Karpas-422 (cell line): ENCODE data around the gene SASH1. TPM values are rescaled to one million over a fixed set of nuclear protein-coding genes. Genes with fewer than 3 reads are reported as not detected.

Experiments
- DNase-seq: peaks from one replicate; pipeline ENCODE4 v3.0.0-alpha.2; 2015
- H2AFZ ChIP-seq: fragments of 200-600 bp; sonication (generic); 2 replicates; pipeline ENCODE4 v1.6.1; 2014; ENCODE audit warnings: antibody characterized with exemption, low read length, mixed read lengths
- H3K27ac ChIP-seq: fragments of 200-600 bp; sonication (generic); 2 replicates; pipeline ENCODE4 v1.5.1; 2014; ENCODE audit warnings: mild to moderate bottlenecking, low read length, moderate library complexity
- H3K27me3 ChIP-seq: fragments of 200-600 bp; sonication (generic); 2 replicates; pipeline ENCODE4 v1.6.1; 2014; ENCODE audit warnings: low read length, mixed read lengths
- H3K36me3 ChIP-seq: fragments of 200-600 bp; sonication (generic); 2 replicates; pipeline ENCODE4 v1.6.1; 2014; ENCODE audit warnings: low read length, mixed read lengths; ENCODE audit not compliant: insufficient read depth
- H3K4me1 ChIP-seq: fragments of 200-600 bp; sonication (generic); 2 replicates; pipeline ENCODE4 v1.6.1; 2014; ENCODE audit warnings: mild to moderate bottlenecking, low read length, mixed read lengths
- H3K4me2 ChIP-seq: fragments of 200-600 bp; sonication (generic); 2 replicates; pipeline ENCODE4 v1.6.1; 2014; ENCODE audit warnings: low read length, low read depth, mild to moderate bottlenecking; ENCODE audit not compliant: poor library complexity, severe bottlenecking
- H3K4me3 ChIP-seq: fragments of 200-600 bp; sonication (generic); 2 replicates; pipeline ENCODE4 v1.5.1; 2014; ENCODE audit warnings: mild to moderate bottlenecking, antibody characterized with exemption, low read length, mixed read lengths
- H3K79me2 ChIP-seq: fragments of 200-600 bp; sonication (generic); 2 replicates; pipeline ENCODE4 v1.6.1; 2014; ENCODE audit warnings: mild to moderate bottlenecking, low read length, mixed read lengths
- H3K9ac ChIP-seq: fragments of 200-600 bp; sonication (generic); 2 replicates; pipeline ENCODE4 v1.6.0; 2014; ENCODE audit warnings: low read length
- H3K9me2 ChIP-seq: fragments of 200-600 bp; sonication (generic), shearing (Covaris generic); replicated peaks from 2 replicates; pipeline ENCODE4 v1.6.0; 2014; ENCODE audit warnings: mild to moderate bottlenecking, low read length, moderate library complexity; ENCODE audit not compliant: insufficient read depth
- H3K9me3 ChIP-seq: fragments of 300-700, 200-600 bp; sonication (generic); 2 replicates; pipeline ENCODE4 v1.6.1; 2014; ENCODE audit warnings: low read length, mixed read lengths
- H4K20me1 ChIP-seq: fragments of 200-600 bp; sonication (generic); 2 replicates; pipeline ENCODE4 v1.6.1; 2014; ENCODE audit warnings: mild to moderate bottlenecking, antibody characterized with exemption, low read length, low read depth; ENCODE audit not compliant: insufficient read depth
- total RNA-seq: library from RNA; depleted of rRNA; stranded (reverse); fragments of >200 nt; shearing (Covaris generic); gene quantifications from 2 replicates; pipeline ENCODE4 v1.2.3, GENCODE V29; 2014; ENCODE audit warnings: low replicate concordance

Gene SASH1
- total RNA-seq, 1 experiment from 2014 or later = 0.15 TPM

DNA sequence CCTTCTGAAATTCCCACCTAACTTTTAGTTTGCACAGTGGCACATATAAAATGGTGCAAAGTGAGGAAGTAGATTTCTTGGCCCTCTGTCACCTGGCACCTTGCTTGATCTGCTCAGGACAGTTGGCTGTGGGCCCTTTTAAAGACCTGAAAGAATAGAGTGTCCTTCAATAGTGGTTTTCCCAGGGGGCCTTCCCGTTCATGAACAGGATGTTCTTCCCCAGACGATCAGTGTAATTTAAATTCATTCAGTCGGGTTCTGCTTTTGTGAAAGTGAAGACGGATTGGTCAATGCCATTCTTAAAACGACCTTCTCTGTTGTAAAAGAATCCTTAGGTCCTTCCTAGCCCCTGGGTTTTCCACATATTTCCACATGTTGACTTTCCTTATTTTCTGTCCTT is 178.5 kb downstream of the SASH1 start:
- Histone ChIP-seq H3K9me2 (no peaks in the 10 kb centered on the region), H3K27me3 (no peaks in the 10 kb centered on the region), H3K4me1 (peaks cover 60% of the 10 kb centered on the region), H3K9ac (peak overlapping the region; percentile 58; the same call in 1 of the 2 replicates), H3K9me3 (no peaks in the 10 kb centered on the region), H3K36me3 (no peaks in the 10 kb centered on the region), H3K79me2 (no peaks in the 10 kb centered on the region), H2AFZ (peak overlapping the region; percentile 94), H3K4me2 (peak overlapping the region; percentile 80), H3K4me3 (peak overlapping the region; percentile 61), H3K27ac (peak overlapping the region; percentile 89), H4K20me1 (no peaks in the 10 kb centered on the region)
- DNase-seq = peak; percentile 89

DNA sequence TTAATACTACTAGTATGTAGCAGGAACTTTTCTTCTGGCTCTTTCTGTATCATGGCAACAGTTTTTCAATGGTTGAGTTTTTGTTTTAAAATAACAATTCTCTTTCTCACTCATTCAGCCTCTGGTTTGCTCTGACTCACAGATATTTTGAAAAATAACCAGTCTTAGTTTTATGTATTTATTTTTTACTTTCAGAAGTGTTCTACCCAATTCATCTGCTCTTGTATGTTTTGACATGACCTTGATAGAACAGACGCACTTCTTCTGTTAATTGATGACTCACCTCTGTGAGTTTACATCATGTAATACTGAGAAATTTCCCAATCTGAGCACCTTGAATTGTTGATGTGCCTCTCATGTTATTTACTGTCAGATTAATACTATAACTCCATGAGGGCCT is 178.9 kb downstream of the SASH1 start:
- Histone ChIP-seq H3K4me2 (peak overlapping the region; percentile 80), H3K4me1 (peaks cover 56% of the 10 kb centered on the region), H3K27ac (peak overlapping the region; percentile 89), H3K9me2 (no peaks in the 10 kb centered on the region), H3K4me3 (peak overlapping the region; percentile 61), H2AFZ (peak overlapping the region; percentile 94), H3K27me3 (no peaks in the 10 kb centered on the region), H4K20me1 (no peaks in the 10 kb centered on the region), H3K9ac (no peak overlapping the region), H3K9me3 (no peaks in the 10 kb centered on the region), H3K36me3 (no peaks in the 10 kb centered on the region), H3K79me2 (no peaks in the 10 kb centered on the region)
- DNase-seq = peak; percentile 57

DNA sequence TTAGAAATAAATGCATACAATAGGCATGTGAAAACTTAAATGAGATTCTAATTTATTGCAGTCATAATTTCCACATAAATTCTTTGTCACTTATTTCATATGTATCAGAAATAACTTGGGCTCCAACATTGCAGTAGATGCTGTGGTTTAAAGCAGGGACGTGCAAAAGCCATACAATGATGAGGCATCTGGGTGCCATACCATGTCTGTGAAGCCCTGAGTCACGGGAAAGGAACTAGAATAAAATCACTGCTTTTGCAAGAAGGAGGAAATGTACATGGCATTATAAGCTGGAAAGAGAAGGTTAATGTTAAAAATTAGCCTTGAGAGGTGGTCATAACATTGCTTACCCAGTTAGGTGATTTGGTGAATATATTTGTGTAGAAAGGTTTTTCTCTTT is 180.4 kb downstream of the SASH1 start:
- Histone ChIP-seq H4K20me1 (no peaks in the 10 kb centered on the region), H3K4me2 (no peak overlapping the region), H3K9me3 (no peaks in the 10 kb centered on the region), H3K79me2 (no peaks in the 10 kb centered on the region), H3K9me2 (no peaks in the 10 kb centered on the region), H3K4me3 (no peak overlapping the region), H3K9ac (no peak overlapping the region), H2AFZ (no peak overlapping the region), H3K27ac (no peak overlapping the region), H3K27me3 (no peaks in the 10 kb centered on the region), H3K4me1 (peaks cover 49% of the 10 kb centered on the region), H3K36me3 (no peaks in the 10 kb centered on the region)
- DNase-seq = no peak

DNA sequence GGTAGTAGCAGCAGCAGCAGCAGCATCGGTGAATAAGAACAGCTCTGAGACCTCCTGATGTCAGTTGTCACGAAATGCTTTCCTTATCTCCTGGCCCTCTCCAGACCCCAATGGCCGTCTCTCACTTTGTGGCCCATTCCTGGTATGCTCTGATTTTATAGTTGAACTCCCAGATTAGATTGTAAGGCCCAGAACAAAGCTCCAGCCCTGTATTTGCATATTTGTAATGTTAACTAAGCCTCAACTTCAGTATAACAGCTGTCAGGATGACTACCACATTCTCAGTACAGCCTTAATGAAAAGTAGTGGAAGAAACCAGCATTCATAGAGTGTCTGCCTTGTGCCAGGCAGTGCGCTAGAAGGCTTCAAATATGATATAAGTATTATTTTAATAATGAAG is 180.9 kb downstream of the SASH1 start:
- no peaks in the 10 kb centered on the region for H4K20me1 ChIP-seq
- no peaks in the 10 kb centered on the region for H3K79me2 ChIP-seq
- no peaks in the 10 kb centered on the region for H3K9me2 ChIP-seq
- peaks cover 49% of the 10 kb centered on the region for H3K4me1 ChIP-seq
- no peak overlapping the region for H3K4me2 ChIP-seq
- H3K4me3 ChIP-seq = no peak overlapping the region
- no peaks in the 10 kb centered on the region for H3K9me3 ChIP-seq
- no peak for DNase-seq
- no peaks in the 10 kb centered on the region for H3K36me3 ChIP-seq
- no peak overlapping the region for H2AFZ ChIP-seq
- H3K27me3 ChIP-seq = no peaks in the 10 kb centered on the region
- H3K27ac ChIP-seq = no peak overlapping the region
- no peak overlapping the region for H3K9ac ChIP-seq

DNA sequence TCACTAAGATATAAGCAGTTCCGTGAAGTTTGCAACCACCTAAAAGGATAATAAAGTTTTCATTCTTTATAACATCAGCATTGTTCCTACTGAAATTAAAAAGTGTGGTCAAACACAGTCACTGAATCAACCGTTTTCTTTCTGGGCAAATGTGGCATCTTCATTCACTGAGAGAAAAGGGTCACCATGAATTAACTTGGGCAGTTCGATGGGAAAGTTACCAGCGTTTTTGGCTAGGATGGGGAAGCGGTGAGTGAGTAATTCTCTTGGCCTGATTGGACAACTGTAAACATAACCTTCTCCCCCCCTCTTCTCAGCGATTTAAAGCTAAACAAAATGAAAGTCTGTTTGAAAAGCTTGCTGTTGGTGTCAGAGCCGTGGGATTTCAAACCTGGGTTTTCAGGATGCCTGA is 181.8 kb downstream of the SASH1 start:
- H3K4me2 ChIP-seq = no peak overlapping the region
- H3K4me3 ChIP-seq = no peak overlapping the region
- H3K9me3 ChIP-seq = no peaks in the 10 kb centered on the region
- no peaks in the 10 kb centered on the region for H4K20me1 ChIP-seq
- H3K36me3 ChIP-seq = no peaks in the 10 kb centered on the region
- H3K27me3 ChIP-seq = no peaks in the 10 kb centered on the region
- H3K9me2 ChIP-seq = no peaks in the 10 kb centered on the region
- 0 out of 2 replicates have a peak overlapping the region, but pooled peaks have one; percentile 33 for H2AFZ ChIP-seq
- no peak for DNase-seq
- peaks cover 43% of the 10 kb centered on the region for H3K4me1 ChIP-seq
- H3K79me2 ChIP-seq = no peaks in the 10 kb centered on the region
- H3K27ac ChIP-seq = no peak overlapping the region
- no peak overlapping the region for H3K9ac ChIP-seq

DNA sequence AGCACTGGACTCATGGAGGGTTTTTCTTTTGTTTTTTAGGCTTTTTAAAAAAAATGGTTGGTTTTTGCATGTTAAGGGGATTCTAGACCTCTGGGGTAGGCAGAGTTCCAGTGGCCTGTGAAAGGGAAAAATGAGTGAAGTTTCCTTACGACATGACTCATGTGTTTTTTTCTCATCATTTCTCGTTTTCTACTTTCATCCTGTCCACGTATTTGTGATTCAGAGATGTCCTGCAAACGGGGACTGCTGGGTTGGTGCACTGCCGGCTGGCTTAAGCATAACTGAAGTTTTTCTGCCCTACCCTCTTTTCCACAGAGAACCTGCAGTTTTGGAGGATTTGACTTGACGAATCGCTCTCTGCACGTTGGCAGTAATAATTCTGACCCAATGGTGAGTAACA is 182.3 kb downstream of the SASH1 start:
- no peak overlapping the region for H3K4me3 ChIP-seq
- no peaks in the 10 kb centered on the region for H3K79me2 ChIP-seq
- H3K36me3 ChIP-seq = no peaks in the 10 kb centered on the region
- no peak for DNase-seq
- no peaks in the 10 kb centered on the region for H3K9me2 ChIP-seq
- peaks cover 38% of the 10 kb centered on the region for H3K4me1 ChIP-seq
- H4K20me1 ChIP-seq = no peaks in the 10 kb centered on the region
- H2AFZ ChIP-seq = 0 out of 2 replicates have a peak overlapping the region, but pooled peaks have one; percentile 33
- no peak overlapping the region for H3K4me2 ChIP-seq
- no peaks in the 10 kb centered on the region for H3K27me3 ChIP-seq
- H3K9me3 ChIP-seq = no peaks in the 10 kb centered on the region
- no peak overlapping the region for H3K9ac ChIP-seq
- no peak overlapping the region for H3K27ac ChIP-seq

DNA sequence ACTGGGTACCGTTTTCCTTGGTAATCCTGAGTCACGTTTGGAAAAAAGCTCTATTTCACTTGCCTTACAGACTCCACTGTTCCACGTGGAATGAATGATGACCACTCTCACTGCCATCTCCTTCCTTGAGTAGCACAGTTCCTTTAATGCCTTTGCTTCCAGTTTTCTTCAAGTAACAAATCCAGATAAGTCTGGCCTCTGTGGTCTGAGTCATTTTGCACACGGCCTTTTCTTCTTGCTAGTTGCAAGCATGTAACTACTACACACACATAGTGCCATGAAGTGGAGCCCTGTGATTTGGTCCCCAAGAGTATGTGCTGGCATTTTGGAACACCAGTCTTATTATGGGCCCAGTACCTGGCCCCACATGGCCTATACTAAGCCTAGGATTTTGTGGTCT is 182.8 kb downstream of the SASH1 start:
- DNase-seq = no peak
- no peak overlapping the region for H3K9ac ChIP-seq

DNA sequence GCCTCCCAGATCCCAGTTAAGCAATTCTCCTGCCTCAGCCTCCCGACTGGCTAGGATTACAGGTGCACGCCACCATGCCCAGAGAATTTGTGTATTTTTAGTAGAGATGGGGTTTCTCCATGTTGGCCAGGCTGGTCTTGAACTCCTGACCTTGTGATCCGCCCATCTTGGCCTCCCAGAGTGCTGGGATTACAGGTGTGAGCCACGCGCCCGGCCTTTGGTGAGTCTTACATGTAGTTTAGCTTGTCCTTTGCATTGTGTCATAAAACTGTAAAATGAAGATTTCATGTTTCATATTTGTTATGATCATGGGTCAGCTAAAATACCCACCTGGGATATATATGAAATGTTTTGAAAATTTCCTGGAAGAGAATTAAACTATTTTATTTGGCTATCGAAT is 183.5 kb downstream of the SASH1 start:
- Histone ChIP-seq H3K27ac (no peak overlapping the region), H4K20me1 (no peaks in the 10 kb centered on the region), H3K9me2 (no peaks in the 10 kb centered on the region), H3K4me1 (peaks cover 37% of the 10 kb centered on the region), H3K79me2 (no peaks in the 10 kb centered on the region), H3K9ac (no peak overlapping the region), H3K4me2 (no peak overlapping the region), H3K27me3 (no peaks in the 10 kb centered on the region), H3K36me3 (no peaks in the 10 kb centered on the region), H3K4me3 (no peak overlapping the region), H2AFZ (no peak overlapping the region), H3K9me3 (no peaks in the 10 kb centered on the region)
- DNase-seq = no peak

More for the DNA sequence above, 182.8 kb downstream of the SASH1 start:
- no peak overlapping the region for H3K27ac ChIP-seq
- H3K36me3 ChIP-seq = no peaks in the 10 kb centered on the region
- no peaks in the 10 kb centered on the region for H4K20me1 ChIP-seq
- no peaks in the 10 kb centered on the region for H3K9me3 ChIP-seq
- no peaks in the 10 kb centered on the region for H3K27me3 ChIP-seq
- H3K4me3 ChIP-seq = no peak overlapping the region
- H3K9me2 ChIP-seq = no peaks in the 10 kb centered on the region
- H3K4me1 ChIP-seq = peaks cover 37% of the 10 kb centered on the region
- H3K79me2 ChIP-seq = no peaks in the 10 kb centered on the region
- no peak overlapping the region for H2AFZ ChIP-seq
- H3K4me2 ChIP-seq = no peak overlapping the region

DNA sequence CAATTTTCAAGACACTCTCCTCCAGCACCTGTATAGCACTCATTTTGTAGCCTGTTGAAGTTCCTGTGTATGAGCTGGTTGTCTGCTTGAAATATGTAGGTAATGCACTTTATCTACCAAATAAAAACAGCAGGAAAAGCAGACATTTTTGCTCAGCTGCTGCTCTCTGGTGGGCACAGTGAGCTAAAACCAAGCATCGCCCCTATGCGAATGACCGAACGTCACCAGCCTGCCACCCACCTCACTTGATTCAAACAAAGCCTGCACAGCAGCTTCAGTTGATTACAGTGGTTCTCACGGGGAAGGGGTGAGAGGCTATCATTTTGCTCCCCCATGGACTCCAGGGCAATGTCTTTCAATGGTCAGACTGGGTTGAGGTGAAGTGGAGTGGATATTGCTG is 185.7 kb downstream of the SASH1 start:
- Histone ChIP-seq H3K36me3 (no peaks in the 10 kb centered on the region), H3K79me2 (no peaks in the 10 kb centered on the region), H3K4me3 (no peak overlapping the region), H3K9ac (no peak overlapping the region), H3K4me1 (peaks cover 16% of the 10 kb centered on the region), H2AFZ (no peak overlapping the region), H3K4me2 (no peak overlapping the region), H3K27me3 (no peaks in the 10 kb centered on the region), H3K9me2 (no peaks in the 10 kb centered on the region), H3K9me3 (no peaks in the 10 kb centered on the region), H3K27ac (no peak overlapping the region), H4K20me1 (no peaks in the 10 kb centered on the region)
- DNase-seq = peak; percentile 75
